ENCODE measurements around the gene ARID3A.

DNA sequence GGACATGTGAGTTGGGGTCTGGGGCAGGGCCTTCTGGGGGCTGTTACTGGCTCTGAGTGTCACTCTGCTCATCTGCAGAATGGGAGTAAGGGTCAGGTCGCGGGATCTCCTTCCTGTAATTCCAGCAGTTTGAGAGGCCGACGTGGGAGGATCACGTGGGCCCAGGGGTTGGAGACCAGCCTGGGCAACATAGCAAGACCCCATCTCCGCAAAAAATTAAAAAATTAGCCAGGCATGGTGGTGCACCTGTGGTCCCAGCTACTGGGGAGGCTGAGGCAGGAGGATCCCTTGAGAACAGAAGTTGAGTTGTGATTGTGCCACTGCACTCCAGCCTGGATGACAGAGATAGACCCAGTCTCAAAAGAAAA is 4.0 kb downstream of the ARID3A start:
- TF ChIP-seq, protein P1, sequence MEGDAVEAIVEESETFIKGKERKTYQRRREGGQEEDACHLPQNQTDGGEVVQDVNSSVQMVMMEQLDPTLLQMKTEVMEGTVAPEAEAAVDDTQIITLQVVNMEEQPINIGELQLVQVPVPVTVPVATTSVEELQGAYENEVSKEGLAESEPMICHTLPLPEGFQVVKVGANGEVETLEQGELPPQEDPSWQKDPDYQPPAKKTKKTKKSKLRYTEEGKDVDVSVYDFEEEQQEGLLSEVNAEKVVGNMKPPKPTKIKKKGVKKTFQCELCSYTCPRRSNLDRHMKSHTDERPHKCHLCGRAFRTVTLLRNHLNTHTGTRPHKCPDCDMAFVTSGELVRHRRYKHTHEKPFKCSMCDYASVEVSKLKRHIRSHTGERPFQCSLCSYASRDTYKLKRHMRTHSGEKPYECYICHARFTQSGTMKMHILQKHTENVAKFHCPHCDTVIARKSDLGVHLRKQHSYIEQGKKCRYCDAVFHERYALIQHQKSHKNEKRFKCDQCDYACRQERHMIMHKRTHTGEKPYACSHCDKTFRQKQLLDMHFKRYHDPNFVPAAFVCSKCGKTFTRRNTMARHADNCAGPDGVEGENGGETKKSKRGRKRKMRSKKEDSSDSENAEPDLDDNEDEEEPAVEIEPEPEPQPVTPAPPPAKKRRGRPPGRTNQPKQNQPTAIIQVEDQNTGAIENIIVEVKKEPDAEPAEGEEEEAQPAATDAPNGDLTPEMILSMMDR (IDR thresholded peaks at IDR 0.05; ENCODE audit: insufficient read depth, low read length, poor library complexity, severe bottlenecking): no peak
- no peak for TF ChIP-seq EZH2phosphoT487 (conservative IDR thresholded peaks at IDR 0.05; ENCODE audit: low read length)
